ENCODE measurements around the gene ST6GALNAC6.

The ST6GALNAC6 gene

GRCh38 chr9:127878001-127878651, 21.3 kb downstream of the ST6GALNAC6 start:
- ChIA-PET CTCF (interaction anchor here (1.1 to 1.2 kb wide), 2 partner anchors 8 to 15 kb away, joined by 3 to 5 read pairs; no protein-coding TSS in a partner anchor), POLR2A (interaction anchor here (0.9 to 1.7 kb wide), 3 partner anchors 19 to 39 kb away, joined by 4 to 6 read pairs (median 4); partner anchors contain the start of gene ST6GALNAC4)
- no peak for TF ChIP-seq TARDBP (IDR thresholded peaks at IDR 0.05)
- TF ChIP-seq SUZ12 (IDR thresholded peaks at IDR 0.05): no peak
- no peak for TF ChIP-seq BHLHE40 (IDR thresholded peaks at IDR 0.05; ENCODE audit: borderline replicate concordance)
- no peak for TF ChIP-seq PKNOX1 (IDR thresholded peaks at IDR 0.05)
- TF ChIP-seq SP1 (IDR thresholded peaks at IDR 0.05): no peak
- TF ChIP-seq FOXA1 (IDR thresholded peaks at IDR 0.05): no peak
- no peak for TF ChIP-seq L3MBTL2 (conservative IDR thresholded peaks at IDR 0.05)
- TF ChIP-seq ELF4 (IDR thresholded peaks at IDR 0.05): no peak
- no peak for TF ChIP-seq ZNF384 (IDR thresholded peaks at IDR 0.05)
- no peak for TF ChIP-seq CTBP1 (IDR thresholded peaks at IDR 0.05; ENCODE audit: borderline replicate concordance)
- no peak for TF ChIP-seq ARNT (IDR thresholded peaks at IDR 0.05)
- no peak for TF ChIP-seq HDGF (IDR thresholded peaks at IDR 0.05; ENCODE audit: borderline replicate concordance)
- TF ChIP-seq FOXM1 (IDR thresholded peaks at IDR 0.05; ENCODE audit: borderline replicate concordance): no peak
- TF ChIP-seq FOXK2 (IDR thresholded peaks at IDR 0.05): no peak
- no peak for TF ChIP-seq NFRKB (IDR thresholded peaks at IDR 0.05)
- no peak for TF ChIP-seq LEF1 (IDR thresholded peaks at IDR 0.05; ENCODE audit: borderline replicate concordance)
- no peak for DNase-seq (ENCODE audit: extremely low spot score)

- POLR2A ChIA-PET: interaction anchor here (0.9 to 1.7 kb wide), 2 partner anchors 20 to 39 kb away, joined by 4 to 6 read pairs; partner anchors contain the start of gene ST6GALNAC4
- CTCF ChIA-PET: interaction anchor here (1.1 to 1.2 kb wide), 2 partner anchors 8 to 16 kb away, joined by 3 to 5 read pairs; no protein-coding TSS in a partner anchor
- DNase-seq (ENCODE audit: extremely low spot score): peak; percentile 74
- TF ChIP-seq ZNF384 (IDR thresholded peaks at IDR 0.05) (no peak), SP1 (IDR thresholded peaks at IDR 0.05) (no peak), CTBP1 (IDR thresholded peaks at IDR 0.05; ENCODE audit: borderline replicate concordance) (no peak), ELF4 (IDR thresholded peaks at IDR 0.05) (no peak), HDGF (IDR thresholded peaks at IDR 0.05; ENCODE audit: borderline replicate concordance) (no peak), BHLHE40 (IDR thresholded peaks at IDR 0.05; ENCODE audit: borderline replicate concordance) (no peak), FOXM1 (IDR thresholded peaks at IDR 0.05; ENCODE audit: borderline replicate concordance) (no peak), LEF1 (IDR thresholded peaks at IDR 0.05; ENCODE audit: borderline replicate concordance) (no peak), L3MBTL2 (conservative IDR thresholded peaks at IDR 0.05) (no peak; the same call in 1 of the 2 replicates)
Measured at GRCh38 chr9:127877566-127877998, 21.8 kb downstream of the ST6GALNAC6 start, which contains the start of gene AK1. TSS of gene AK1 (minus strand) at chr9:127877675. CDS start at chr9:127874617, 3,058 bp downstream.

GRCh38 chr9:127876764-127877562, 22.4 kb downstream of the ST6GALNAC6 start:
- ChIA-PET CTCF (no interaction called here), POLR2A (interaction anchor here (1.1 to 1.7 kb wide), 2 partner anchors 20 to 40 kb away, joined by 3 to 6 read pairs; partner anchors contain the start of gene ST6GALNAC4)
- TF ChIP-seq ZNF384 (IDR thresholded peaks at IDR 0.05) (no peak), TARDBP (IDR thresholded peaks at IDR 0.05) (no peak), BHLHE40 (IDR thresholded peaks at IDR 0.05; ENCODE audit: borderline replicate concordance) (no peak), LEF1 (IDR thresholded peaks at IDR 0.05; ENCODE audit: borderline replicate concordance) (no peak), FOXK2 (IDR thresholded peaks at IDR 0.05) (no peak)
- DNase-seq (ENCODE audit: extremely low spot score): no peak

- POLR2A ChIA-PET: interaction anchor here (1.1 kb wide), 1 partner anchor 21 kb away, joined by 3 read pairs; no protein-coding TSS in a partner anchor
Measured at GRCh38 chr9:127876026-127876763, 23.2 kb downstream of the ST6GALNAC6 start.

More at GRCh38 chr9:127876026-127876763, 23.2 kb downstream of the ST6GALNAC6 start:
- CTCF ChIA-PET: no interaction called here
- DNase-seq (ENCODE audit: extremely low spot score): no peak
- TF ChIP-seq CTBP1 (IDR thresholded peaks at IDR 0.05; ENCODE audit: borderline replicate concordance) (no peak), ZNF384 (IDR thresholded peaks at IDR 0.05) (no peak), FOXA1 (IDR thresholded peaks at IDR 0.05) (no peak), SP1 (IDR thresholded peaks at IDR 0.05) (no peak), ARNT (IDR thresholded peaks at IDR 0.05) (no peak), FOXK2 (IDR thresholded peaks at IDR 0.05) (no peak), TARDBP (IDR thresholded peaks at IDR 0.05) (no peak), BHLHE40 (IDR thresholded peaks at IDR 0.05; ENCODE audit: borderline replicate concordance) (no peak), NFRKB (IDR thresholded peaks at IDR 0.05) (no peak), L3MBTL2 (conservative IDR thresholded peaks at IDR 0.05) (no peak), HDGF (IDR thresholded peaks at IDR 0.05; ENCODE audit: borderline replicate concordance) (no peak), FOXM1 (IDR thresholded peaks at IDR 0.05; ENCODE audit: borderline replicate concordance) (no peak), SUZ12 (IDR thresholded peaks at IDR 0.05) (no peak), PKNOX1 (IDR thresholded peaks at IDR 0.05) (no peak), LEF1 (IDR thresholded peaks at IDR 0.05; ENCODE audit: borderline replicate concordance) (no peak), ELF4 (IDR thresholded peaks at IDR 0.05) (no peak)
